CD8-positive, alpha-beta memory T cell (primary cell): Measurements from ENCODE around the gene INPP1. TPM values are rescaled to one million over a fixed set of nuclear protein-coding genes. Genes with fewer than 3 reads are reported as not detected.
"Not testable (repeated sequence)": the region's sequence is repeated elsewhere in the genome, so short reads cannot be mapped to it uniquely, and the experiment has no call there.

Experiments
- CTCF ChIA-PET: fragments of 350-600 bp; sonication (Branson Sonifier 250); formaldehyde crosslinking; loops from one replicate; lab custom pipeline; 2021; ENCODE audit warnings: antibody characterized with exemption; lab: Charles Lee
- POLR2A ChIA-PET: fragments of 350-600 bp; sonication (Branson Sonifier 250); formaldehyde crosslinking; loops from one replicate; lab custom pipeline; 2021; ENCODE audit warnings: antibody characterized with exemption; lab: Charles Lee
- DNase-seq, 5 donors: peaks; one replicate each; pipeline versions ENCODE4 v3.0.0 to v3.0.0-alpha.2; 2020 to 2022; ENCODE audit warnings: mixed read lengths in 1 of 5
- H3K27ac ChIP-seq: one replicate; pipeline ENCODE4 v1.7.0; 2013; ENCODE audit warnings: low read depth, mild to moderate bottlenecking, low read length, moderate library complexity
- H3K27me3 ChIP-seq: 2 replicates; pipeline ENCODE4 v1.7.0; 2013; ENCODE audit warnings: low read length, mild to moderate bottlenecking; ENCODE audit not compliant: insufficient read depth, poor library complexity, severe bottlenecking
- H3K36me3 ChIP-seq: 2 replicates; pipeline ENCODE4 v1.7.0; 2013; ENCODE audit warnings: mild to moderate bottlenecking, low read length, moderate library complexity; ENCODE audit not compliant: insufficient read depth
- H3K4me1 ChIP-seq: 2 replicates; pipeline ENCODE4 v1.7.0; 2013; ENCODE audit warnings: mild to moderate bottlenecking, low read length, moderate library complexity; ENCODE audit not compliant: insufficient read depth
- H3K4me3 ChIP-seq: 2 replicates; pipeline ENCODE4 v1.7.0; 2013; ENCODE audit warnings: mild to moderate bottlenecking, low read length
- H3K9me3 ChIP-seq: 2 replicates; pipeline ENCODE4 v1.7.0; 2013; ENCODE audit warnings: mild to moderate bottlenecking, low read length
- H3K27ac Mint-ChIP-seq, 8 donors: one replicate each; pipeline ENCODE4 v1.8.0; 2020 to 2021; ENCODE audit warnings: mixed read lengths in 8 of 8, mild to moderate bottlenecking in 6 of 8, inconsistent platforms in 3 of 8, moderate library complexity in 3 of 8
- H3K27me3 Mint-ChIP-seq, 2 donors: one replicate each; pipeline ENCODE4 v1.8.0; 2020 to 2021; ENCODE audit warnings: mixed read lengths in 2 of 2, mild to moderate bottlenecking in 1 of 2, moderate library complexity in 1 of 2
- H3K36me3 Mint-ChIP-seq, 3 donors: one replicate each; pipeline ENCODE4 v1.8.0; 2020 to 2021; ENCODE audit warnings: mixed read lengths in 3 of 3, inconsistent platforms in 1 of 3, mild to moderate bottlenecking in 1 of 3
- H3K4me1 Mint-ChIP-seq, 3 donors: one replicate each; pipeline ENCODE4 v1.8.0; 2020 to 2021; ENCODE audit warnings: mixed read lengths in 3 of 3, inconsistent platforms in 1 of 3, mild to moderate bottlenecking in 1 of 3
- H3K4me3 Mint-ChIP-seq, 7 donors: one replicate each; pipeline ENCODE4 v1.8.0; 2020 to 2021; ENCODE audit warnings: mixed read lengths in 7 of 7, mild to moderate bottlenecking in 6 of 7, moderate library complexity in 4 of 7, inconsistent platforms in 2 of 7
- H3K9me3 Mint-ChIP-seq, 5 donors: one replicate each; pipeline ENCODE4 v1.8.0; 2020 to 2022; ENCODE audit warnings: mixed read lengths in 5 of 5, mild to moderate bottlenecking in 3 of 5, moderate library complexity in 2 of 5, inconsistent platforms in 1 of 5
- polyA plus RNA-seq: library from polyadenylated mRNA; unstranded; fragments of 300-500 nt; fragmentation: Illumina TruSeq; gene quantifications from one replicate; pipeline ENCODE4 v1.2.3, GENCODE V29; 2021
- total RNA-seq, 2 experiments: library from RNA; stranded (reverse); gene quantifications; one replicate each; pipeline ENCODE4 v1.2.3, GENCODE V29; 2021

INPP1 gene
- total and polyA plus RNA-seq, 3 experiments from 2014 or later = 5.5 to 15.9 (median 13.4) TPM

DNA sequence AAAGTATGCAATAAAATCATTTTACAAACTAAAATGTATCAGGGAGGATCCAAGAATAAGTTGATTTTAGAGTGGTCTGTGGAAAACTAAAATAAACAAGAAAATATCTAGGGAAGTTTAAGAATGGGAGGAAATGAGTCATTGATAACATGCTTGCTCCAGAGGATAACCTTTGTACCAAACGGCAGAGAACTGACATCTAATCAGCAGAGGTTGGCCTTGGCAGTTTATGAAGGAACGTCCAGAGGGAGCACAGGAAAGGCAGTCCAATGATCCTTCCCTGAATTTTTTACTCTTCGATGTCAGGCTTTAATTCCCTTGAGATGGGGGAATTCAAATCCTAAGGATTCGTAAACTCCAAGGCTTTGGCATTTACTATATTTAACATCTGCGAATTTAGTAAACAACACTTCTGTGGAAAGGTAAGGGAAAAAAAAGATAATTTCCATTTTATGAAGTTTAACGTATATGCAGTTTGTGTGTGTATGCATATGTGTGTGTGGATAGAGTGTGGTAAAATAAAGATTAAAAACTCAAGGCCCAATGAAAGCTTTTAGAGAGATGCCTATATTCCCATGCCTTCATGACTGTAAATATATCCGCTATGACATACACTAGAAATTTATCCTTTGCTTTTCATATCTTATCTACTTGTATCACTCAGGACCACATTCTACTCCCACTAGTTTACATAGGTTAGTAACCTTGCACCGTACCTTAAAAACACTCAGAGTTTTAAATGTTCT lies 8.7 kb upstream of the INPP1 start:
- no peaks in the 10 kb centered on the region for H3K9me3 Mint-ChIP-seq
- H3K4me3 Mint-ChIP-seq = no peak overlapping the region
- Histone ChIP-seq H3K4me3 (no peak overlapping the region), H3K27ac (peak overlapping the region; percentile 2), H3K4me1 (no peaks in the 10 kb centered on the region), H3K9me3 (no peaks in the 10 kb centered on the region), H3K36me3 (no peaks in the 10 kb centered on the region), H3K27me3 (no peaks in the 10 kb centered on the region)
- H3K36me3 Mint-ChIP-seq = no peaks in the 10 kb centered on the region
- H3K27ac Mint-ChIP-seq = no peak overlapping the region
- peaks cover 4 to 15% of the 10 kb centered on the region in 2 donors for H3K27me3 Mint-ChIP-seq
- ChIA-PET POLR2A (no interaction called here), CTCF (no interaction called here)
- no peaks in the 10 kb centered on the region for H3K4me1 Mint-ChIP-seq
- no peak for DNase-seq

- ChIA-PET POLR2A (no interaction called here), CTCF (no interaction called here)
- no peaks in the 10 kb centered on the region for H3K36me3 Mint-ChIP-seq
- Histone ChIP-seq H3K9me3 (no peaks in the 10 kb centered on the region), H3K27me3 (no peaks in the 10 kb centered on the region), H3K4me1 (no peaks in the 10 kb centered on the region), H3K4me3 (no peak overlapping the region), H3K36me3 (no peaks in the 10 kb centered on the region), H3K27ac (no peak overlapping the region)
- DNase-seq = no peak
- H3K27ac Mint-ChIP-seq = no peak overlapping the region
- H3K4me3 Mint-ChIP-seq = no peak overlapping the region
- no peaks in the 10 kb centered on the region for H3K9me3 Mint-ChIP-seq
- no peaks in the 10 kb centered on the region for H3K4me1 Mint-ChIP-seq
- peaks cover 3 to 9% of the 10 kb centered on the region in 2 donors for H3K27me3 Mint-ChIP-seq
Measured at GRCh38 chr2:190335225-190335559, 8.2 kb upstream of the INPP1 start.

GRCh38 chr2:190335584-190335983 lies 7.8 kb upstream of the INPP1 start:
- POLR2A ChIA-PET, CTCF ChIA-PET, H3K9me3 Mint-ChIP-seq: not testable (repeated sequence)

GRCh38 chr2:190336420-190336819 lies 7.0 kb upstream of the INPP1 start:
- Histone ChIP-seq H3K4me3 (no peak overlapping the region), H3K27ac (no peak overlapping the region), H3K27me3 (no peaks in the 10 kb centered on the region), H3K36me3 (no peaks in the 10 kb centered on the region), H3K9me3 (no peaks in the 10 kb centered on the region), H3K4me1 (no peaks in the 10 kb centered on the region)
- ChIA-PET CTCF (no interaction called here), POLR2A (no interaction called here)
- no peak overlapping the region for H3K27ac Mint-ChIP-seq
- H3K4me3 Mint-ChIP-seq = no peak overlapping the region
- no peak for DNase-seq
- H3K9me3 Mint-ChIP-seq = no peaks in the 10 kb centered on the region
- H3K27me3 Mint-ChIP-seq = peaks cover 0 to 3% of the 10 kb centered on the region in 2 donors
- no peaks in the 10 kb centered on the region for H3K4me1 Mint-ChIP-seq
- H3K36me3 Mint-ChIP-seq = no peaks in the 10 kb centered on the region

More at GRCh38 chr2:190335584-190335983, 7.8 kb upstream of the INPP1 start:
- not testable (repeated sequence) for H3K4me1 ChIP-seq, H3K4me1 Mint-ChIP-seq, H3K36me3 Mint-ChIP-seq, H3K27me3 ChIP-seq, H3K9me3 ChIP-seq, H3K27me3 Mint-ChIP-seq, H3K36me3 ChIP-seq, H3K4me3 Mint-ChIP-seq, H3K27ac Mint-ChIP-seq, H3K4me3 ChIP-seq, H3K27ac ChIP-seq, DNase-seq

- DNase-seq = no peak
- ChIA-PET CTCF (no interaction called here), POLR2A (no interaction called here)
- H3K9me3 ChIP-seq = no peaks in the 10 kb centered on the region
- H3K36me3 ChIP-seq = no peaks in the 10 kb centered on the region
- Mint-ChIP-seq H3K9me3 (no peaks in the 10 kb centered on the region), H3K4me3 (peak overlapping the region in 1 of 7 donors; percentile 12), H3K27ac (no peak overlapping the region), H3K4me1 (peaks cover 4 to 12% (median 12%) of the 10 kb centered on the region in 3 donors), H3K27me3 (no peaks in the 10 kb centered on the region), H3K36me3 (peaks cover 0 to 3% (median 0%) of the 10 kb centered on the region in 3 donors)
- no peak overlapping the region for H3K4me3 ChIP-seq
- H3K27ac ChIP-seq = no peak overlapping the region
- H3K27me3 ChIP-seq = no peaks in the 10 kb centered on the region
- H3K4me1 ChIP-seq = peaks cover 3% of the 10 kb centered on the region
Measured at GRCh38 chr2:190338453-190338852, 4.9 kb upstream of the INPP1 start.

DNA sequence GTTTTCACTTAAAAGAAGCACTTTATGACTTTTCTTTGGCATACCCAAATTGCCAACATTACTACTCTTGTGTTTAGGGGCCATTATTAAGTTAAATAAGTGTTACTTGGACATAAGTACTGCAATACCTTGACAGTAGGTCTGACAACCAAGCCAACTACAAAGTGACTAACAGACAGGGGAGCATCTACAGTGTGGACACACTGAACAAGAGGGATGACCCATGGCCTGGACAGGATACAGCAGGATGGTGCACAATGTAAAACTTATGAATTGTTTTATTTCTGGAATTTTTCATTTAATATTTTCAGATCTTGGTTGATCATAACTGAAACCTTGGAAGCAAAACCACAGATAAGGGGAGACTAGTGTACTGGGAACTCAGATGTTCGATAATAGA lies 4.0 kb upstream of the INPP1 start:
- ChIA-PET POLR2A (no interaction called here), CTCF (no interaction called here)
- Mint-ChIP-seq H3K4me3 (no peak overlapping the region), H3K27ac (peak overlapping the region in 1 of 8 donors; percentile 32), H3K36me3 (peaks cover 0 to 3% (median 0%) of the 10 kb centered on the region in 3 donors), H3K4me1 (peaks cover 8 to 16% (median 15%) of the 10 kb centered on the region in 3 donors), H3K9me3 (no peaks in the 10 kb centered on the region), H3K27me3 (no peaks in the 10 kb centered on the region)
- DNase-seq = no peak
- Histone ChIP-seq H3K27me3 (no peaks in the 10 kb centered on the region), H3K36me3 (no peaks in the 10 kb centered on the region), H3K4me3 (no peak overlapping the region), H3K27ac (no peak overlapping the region), H3K4me1 (peaks cover 6% of the 10 kb centered on the region), H3K9me3 (no peaks in the 10 kb centered on the region)

GRCh38 chr2:190340369-190340768 lies 3.0 kb upstream of the INPP1 start:
- no peaks in the 10 kb centered on the region for H3K36me3 ChIP-seq
- no peaks in the 10 kb centered on the region for H3K27me3 ChIP-seq
- ChIA-PET POLR2A (interaction anchor here (0.6 kb wide), 1 partner anchor 66 kb away, joined by 5 read pairs; no protein-coding TSS in a partner anchor), CTCF (interaction anchor here (2.0 kb wide), 1 partner anchor 20 kb away, joined by 6 read pairs; the partner anchor contains the start of gene HIBCH)
- no peak overlapping the region for H3K27ac ChIP-seq
- Mint-ChIP-seq H3K9me3 (no peaks in the 10 kb centered on the region), H3K27ac (peak overlapping the region in 2 of 8 donors; percentile 36 to 37), H3K4me1 (peaks cover 14 to 22% (median 21%) of the 10 kb centered on the region in 3 donors), H3K27me3 (no peaks in the 10 kb centered on the region), H3K4me3 (peak overlapping the region in 1 of 7 donors; percentile 21), H3K36me3 (peaks cover 0 to 3% (median 0%) of the 10 kb centered on the region in 3 donors)
- H3K9me3 ChIP-seq = no peaks in the 10 kb centered on the region
- no peak for DNase-seq
- H3K4me1 ChIP-seq = peaks cover 14% of the 10 kb centered on the region
- H3K4me3 ChIP-seq = no peak overlapping the region

- Mint-ChIP-seq H3K36me3 (peaks cover 0 to 3% (median 0%) of the 10 kb centered on the region in 3 donors), H3K9me3 (no peaks in the 10 kb centered on the region), H3K4me3 (peak overlapping the region; percentile 81 to 93 (median 92)), H3K27me3 (no peaks in the 10 kb centered on the region), H3K27ac (peak overlapping the region; percentile 4 to 91 (median 48)), H3K4me1 (peaks cover 14 to 29% (median 22%) of the 10 kb centered on the region in 3 donors)
- DNase-seq = no peak
- ChIA-PET CTCF (interaction anchor here (1.6 kb wide), 1 partner anchor 23 kb away, joined by 8 read pairs; the partner anchor contains the start of gene HIBCH), POLR2A (no interaction called here)
- Histone ChIP-seq H3K36me3 (no peaks in the 10 kb centered on the region), H3K4me1 (peaks cover 14% of the 10 kb centered on the region), H3K27me3 (no peaks in the 10 kb centered on the region), H3K9me3 (no peaks in the 10 kb centered on the region), H3K27ac (no peak overlapping the region), H3K4me3 (no peak overlapping the region)
Measured at GRCh38 chr2:190342611-190343010, 778 bp upstream of the INPP1 start.
